Measurements from ENCODE around the gene JCAD.
"Not testable (repeated sequence)": the region's sequence is repeated elsewhere in the genome, so short reads cannot be mapped to it uniquely, and the experiment has no call there.

JCAD gene

DNA sequence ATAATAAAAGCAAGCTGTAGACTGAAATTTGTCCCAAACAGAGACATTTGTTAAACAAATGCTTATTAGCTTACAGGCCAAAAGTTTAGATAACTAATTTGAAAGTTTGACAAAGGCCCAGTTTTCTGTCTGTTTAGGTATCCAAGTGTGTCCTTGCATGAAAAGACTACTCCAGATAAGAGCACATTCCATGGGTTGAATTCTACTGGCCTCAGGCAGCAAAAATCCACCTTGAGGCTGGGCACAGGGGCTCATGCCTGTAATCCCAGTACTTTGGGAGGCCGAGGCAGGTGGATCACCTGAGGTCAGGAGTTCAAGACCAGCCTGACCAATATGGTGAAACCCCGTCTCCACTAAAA is 80.0 kb downstream of the JCAD start:
- not testable (repeated sequence) for DNase-seq

DNA sequence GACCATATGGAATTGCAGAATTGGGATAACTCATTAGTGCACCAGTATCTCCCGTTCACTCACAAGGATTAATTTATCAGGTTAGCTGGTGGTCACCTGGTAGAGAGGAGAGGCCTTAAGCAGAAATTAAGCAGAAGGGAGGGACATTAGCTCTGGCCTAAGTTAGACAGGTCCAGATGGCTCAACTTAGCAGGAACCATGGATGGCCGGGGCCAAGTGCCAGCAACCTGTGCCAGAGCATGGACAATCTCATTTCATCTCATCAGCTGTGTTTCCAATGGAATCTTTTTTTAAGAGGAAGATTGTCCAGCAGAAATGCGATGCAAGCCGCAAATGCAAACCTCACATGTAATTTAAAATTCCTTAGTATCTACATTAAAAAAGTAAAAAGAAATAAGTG is 82.2 kb downstream of the JCAD start:
- DNase-seq: no peak

DNA sequence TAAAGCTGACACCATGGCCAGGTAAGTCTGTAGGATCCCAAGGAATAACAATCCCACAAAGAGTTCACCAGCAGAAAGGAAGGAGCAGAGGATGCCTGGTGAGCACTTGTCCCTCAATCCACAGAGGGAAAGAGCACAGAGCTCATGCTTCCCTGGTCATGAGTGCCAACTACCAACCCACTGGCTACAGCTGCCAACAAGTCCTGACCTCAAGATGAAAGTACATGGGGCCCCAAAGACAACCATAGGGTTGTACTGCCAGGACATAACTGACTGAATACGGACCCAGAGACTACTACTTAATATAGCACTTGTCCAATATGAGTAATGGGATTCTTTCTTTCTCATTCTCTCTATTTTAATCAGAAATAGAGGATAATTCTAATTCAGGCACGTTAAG is 83.3 kb downstream of the JCAD start:
- no peak for DNase-seq

DNA sequence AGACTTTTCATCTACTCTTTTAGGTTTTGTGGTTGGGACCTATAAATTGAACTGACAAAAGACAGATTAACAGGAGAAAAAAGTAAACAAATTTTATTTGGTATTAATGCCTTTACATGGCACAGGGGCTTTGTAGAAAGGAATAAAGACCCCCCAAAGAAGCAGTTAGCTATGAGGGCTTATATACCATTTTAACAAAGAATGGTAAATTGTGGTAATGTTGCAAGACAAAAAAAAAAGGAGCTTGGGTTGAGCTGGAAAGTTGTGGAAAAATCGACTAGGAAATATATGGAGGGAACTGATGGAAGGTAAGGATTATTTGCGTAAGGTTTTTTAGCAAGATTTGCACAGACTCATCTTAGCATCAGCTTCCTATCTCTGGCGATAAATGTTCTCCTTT is 84.6 kb downstream of the JCAD start:
- no peak for DNase-seq

DNA sequence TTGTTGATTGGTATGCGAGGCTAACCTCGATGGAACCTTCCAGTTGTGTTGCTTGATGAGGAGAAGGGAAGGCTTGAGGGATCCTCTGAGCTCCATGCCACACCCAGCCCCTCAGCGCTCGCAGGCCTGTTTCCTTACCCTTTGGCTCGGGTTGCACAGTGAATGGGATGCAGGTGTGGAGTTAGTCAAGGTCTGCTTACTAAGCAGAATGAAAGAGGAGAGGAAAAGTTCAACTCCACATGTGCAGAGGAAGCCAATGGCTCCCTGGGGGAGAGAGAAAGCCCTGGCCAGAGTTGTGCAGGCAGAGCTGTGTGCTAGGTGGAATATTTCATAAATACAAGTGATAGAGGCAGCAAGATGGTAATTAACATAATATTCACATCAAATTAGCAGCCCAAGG is 85.5 kb downstream of the JCAD start:
- DNase-seq: no peak

DNA sequence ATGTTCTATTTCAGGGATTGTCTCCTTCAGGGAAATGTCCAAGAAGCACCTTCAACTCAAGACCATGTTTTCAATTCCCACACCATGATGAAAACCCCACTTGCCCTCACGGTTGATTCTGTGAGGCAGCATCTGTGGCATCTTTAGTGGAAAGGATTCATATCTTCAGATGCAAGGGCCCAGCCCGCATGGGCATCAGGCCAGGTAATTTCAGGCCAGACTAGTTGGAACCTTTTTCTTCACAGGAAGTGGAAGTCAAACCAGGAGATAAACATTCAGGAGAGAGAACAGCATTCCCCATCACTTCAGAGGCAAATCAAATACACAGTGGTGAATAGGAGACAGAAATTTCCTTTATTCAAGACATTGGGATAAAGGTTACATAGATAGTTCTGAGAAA is 88.8 kb downstream of the JCAD start:
- no peak for DNase-seq

DNA sequence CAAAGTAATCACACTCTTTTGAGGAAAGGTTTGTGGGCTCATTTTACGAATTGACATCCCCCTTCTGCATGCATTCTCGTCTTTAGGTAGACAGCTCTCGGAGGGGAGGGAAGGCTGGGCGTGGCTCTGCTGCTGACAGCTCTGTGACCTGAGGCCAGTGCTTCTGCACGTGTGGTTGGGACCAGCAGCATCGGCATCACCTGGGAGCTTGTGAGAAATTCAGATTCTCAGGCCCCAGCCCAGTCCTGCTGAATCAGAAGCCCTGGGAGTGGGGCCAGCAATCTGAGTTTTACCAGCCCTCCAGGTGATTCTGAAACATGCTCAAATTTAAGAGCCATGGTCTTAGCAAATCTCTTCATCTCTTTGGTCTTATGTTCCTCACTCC is 89.4 kb downstream of the JCAD start:
- no peak for DNase-seq

DNA sequence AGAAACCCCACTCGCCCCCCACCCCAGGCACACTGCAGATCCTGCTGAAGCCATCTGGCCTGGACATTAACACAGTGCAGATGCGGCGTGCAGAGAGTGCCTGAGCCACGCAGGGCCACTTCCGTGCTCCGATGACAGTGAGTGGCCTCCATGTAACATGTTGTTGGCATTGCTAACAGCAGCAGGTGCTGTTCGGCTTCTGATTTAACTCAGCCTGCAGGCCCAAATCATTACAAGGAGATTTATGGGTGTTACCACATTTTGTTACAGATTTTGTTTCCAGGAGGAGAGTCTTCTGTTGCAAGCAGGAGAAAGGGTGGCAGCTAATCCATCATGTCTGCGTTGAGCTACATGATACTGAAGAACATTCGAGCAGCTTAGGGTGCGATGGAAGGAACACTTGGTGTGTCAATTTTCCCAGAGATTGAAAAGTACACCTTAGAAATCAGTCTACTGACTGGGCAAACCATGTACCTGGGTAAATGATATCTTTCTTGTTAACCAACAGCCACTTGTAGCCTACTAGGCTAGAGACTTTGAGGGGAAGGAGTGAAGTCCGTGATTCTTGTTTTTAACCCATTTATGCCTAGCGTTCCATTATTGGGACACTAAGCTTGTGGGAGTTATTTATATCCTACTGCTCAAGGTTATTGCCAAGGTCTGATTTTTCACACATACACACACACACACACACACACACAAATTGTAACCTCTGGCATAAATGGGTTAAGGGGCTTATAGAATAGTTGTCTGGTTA is 90.0 kb downstream of the JCAD start:
- DNase-seq: no peak

DNA sequence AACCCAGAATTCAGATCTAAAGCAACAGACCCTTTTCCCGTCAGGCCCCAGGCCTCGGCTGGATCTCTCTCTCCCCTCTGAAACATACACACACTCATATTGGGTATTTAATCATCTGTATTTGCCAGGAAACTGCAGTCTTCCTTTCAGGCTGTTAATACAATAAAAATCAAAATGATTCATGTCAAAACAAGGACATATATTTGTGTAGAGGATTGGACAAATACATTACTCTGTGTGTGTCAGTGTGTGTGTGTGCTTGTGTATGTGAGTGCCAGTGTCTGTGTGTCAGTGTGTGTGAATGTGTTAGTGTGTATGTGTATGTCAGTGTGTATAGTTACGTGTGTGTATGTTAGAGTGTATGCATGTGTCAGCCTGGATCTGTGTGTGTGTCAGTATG is 90.8 kb downstream of the JCAD start:
- DNase-seq: no peak

DNA sequence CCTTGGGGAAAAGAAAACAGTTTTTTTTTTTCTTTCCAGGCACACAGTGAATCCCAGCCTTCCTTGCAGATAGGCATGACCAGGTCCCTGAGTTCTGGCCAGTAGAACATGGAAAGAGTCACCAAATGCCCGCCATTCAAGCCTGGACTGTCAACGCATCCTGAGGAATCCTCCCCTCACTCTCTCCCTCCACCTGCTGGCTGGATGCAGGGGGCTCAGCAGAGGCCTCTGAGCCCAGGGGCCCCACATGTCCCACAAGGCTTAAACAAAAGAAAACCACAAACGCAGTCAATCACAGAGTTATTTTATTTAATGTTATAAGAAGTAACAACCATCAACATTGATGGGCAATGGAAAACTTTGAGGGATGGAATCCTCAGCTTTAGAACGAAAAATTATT is 93.1 kb downstream of the JCAD start:
- DNase-seq: no peak

Measured in DMS79 treated with DMSO at 0.1 percent for 48 hours (cell line).